HG03095 (cell line): ENCODE measurements around the gene PARK7.

ENCODE experiments used
- ATAC-seq: cut with Tn5 transposase; IDR thresholded peaks from one replicate; pipeline ENCODE4 v1.9.1; 2021; ENCODE audit warnings: moderate library complexity; ENCODE audit not compliant: unreplicated experiment

PARK7 gene

DNA sequence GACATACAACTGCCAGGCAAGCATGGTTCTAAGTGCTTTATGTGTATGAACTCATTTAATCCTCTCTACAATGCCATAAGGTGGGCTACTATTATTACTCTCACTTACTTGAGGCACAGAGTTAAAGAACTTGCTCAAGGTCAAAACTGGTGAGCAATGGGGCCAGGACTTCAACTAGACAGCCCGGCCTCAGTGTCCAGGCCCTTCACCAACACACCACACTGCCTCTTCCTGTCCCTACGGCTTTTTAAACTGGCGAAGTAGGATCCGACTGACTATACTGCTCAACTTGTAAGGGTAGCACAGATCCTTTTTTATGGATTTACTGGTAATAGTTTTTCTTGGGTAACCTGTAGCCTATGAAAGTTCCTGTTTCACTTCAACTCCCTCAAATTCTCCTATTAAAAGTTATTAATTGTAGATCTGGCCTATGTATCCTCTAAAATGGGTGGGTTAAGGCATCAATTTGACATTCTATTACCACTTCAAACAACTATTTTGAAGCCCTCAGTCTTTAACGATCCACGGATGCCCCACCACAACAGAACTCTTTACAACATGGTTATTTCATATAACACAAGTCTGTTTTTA is 60.3 kb downstream of the PARK7 start:
- no peak for ATAC-seq

DNA sequence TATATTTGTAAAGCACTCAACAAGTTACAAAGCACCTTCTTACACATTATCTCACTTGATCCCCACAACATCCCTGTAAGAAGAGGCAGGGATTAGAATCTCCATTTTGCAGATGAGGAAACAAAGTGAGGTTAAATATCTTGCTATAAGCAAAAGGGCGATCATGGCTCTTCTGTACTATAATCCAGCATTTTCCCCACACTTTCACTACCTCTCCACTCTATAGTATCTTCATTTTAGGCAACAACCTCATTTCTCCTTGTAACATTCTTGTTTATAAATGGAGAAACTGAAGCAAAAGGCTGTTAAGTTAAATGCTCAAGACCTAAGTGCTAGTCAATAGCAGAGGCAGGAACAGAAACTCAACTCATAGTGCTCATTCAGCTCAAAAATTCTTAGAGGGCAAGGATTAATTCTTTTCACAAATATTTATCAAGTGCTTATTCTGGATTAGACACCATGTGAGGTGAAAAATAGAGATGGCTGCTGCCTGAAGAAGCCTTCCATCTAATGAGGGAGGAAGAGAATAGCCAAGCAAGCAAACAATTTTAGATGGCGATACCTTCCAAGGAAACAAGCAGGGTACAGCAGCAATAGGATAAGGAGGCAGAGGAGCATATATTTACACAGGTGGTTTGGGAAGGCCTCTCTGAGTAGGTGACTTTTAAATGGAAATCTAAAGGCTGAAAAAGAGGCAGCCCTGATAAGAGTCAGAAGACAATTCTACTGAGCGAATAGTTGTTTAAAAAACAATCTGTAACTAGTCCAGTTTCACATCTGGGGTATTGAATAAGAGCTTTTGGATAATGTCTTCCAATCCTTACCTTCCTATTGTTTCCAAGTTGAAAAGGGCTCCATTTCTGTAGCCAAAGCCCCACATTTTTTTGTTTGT is 61.1 kb downstream of the PARK7 start:
- ATAC-seq, result no peak

DNA sequence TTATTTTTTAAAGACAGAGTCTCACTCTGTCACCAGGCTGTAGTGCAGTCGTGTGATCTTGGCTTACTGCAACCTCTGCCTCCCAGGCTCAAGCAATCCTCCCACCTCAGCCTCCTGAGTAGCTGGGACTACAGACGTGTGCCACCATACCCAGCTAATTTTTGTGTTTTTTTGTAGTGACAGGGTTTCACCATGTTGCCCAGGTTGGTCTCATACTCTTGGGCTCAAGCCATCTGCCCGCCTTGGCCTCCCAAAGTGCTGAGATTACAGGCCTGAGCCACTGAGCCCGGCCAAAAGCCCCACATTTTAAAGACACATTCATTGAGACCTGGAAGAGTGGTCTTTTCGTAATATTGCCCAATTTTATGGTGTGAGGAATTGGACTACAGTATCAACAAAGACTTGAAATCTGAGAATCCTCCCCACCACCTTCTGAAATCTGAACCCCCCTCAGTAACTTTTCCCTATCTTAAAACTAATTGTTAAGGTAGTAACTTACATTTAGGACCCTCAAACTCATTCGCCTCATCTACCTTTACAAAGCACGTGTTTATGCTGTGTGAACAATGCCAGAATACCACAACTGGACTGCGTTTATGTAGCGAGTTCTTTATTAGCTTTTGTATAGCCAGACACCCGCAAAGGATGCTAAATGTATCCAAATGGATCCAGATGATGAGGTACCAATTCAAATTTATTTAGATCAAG is 61.9 kb downstream of the PARK7 start:
- ATAC-seq, result no peak

DNA sequence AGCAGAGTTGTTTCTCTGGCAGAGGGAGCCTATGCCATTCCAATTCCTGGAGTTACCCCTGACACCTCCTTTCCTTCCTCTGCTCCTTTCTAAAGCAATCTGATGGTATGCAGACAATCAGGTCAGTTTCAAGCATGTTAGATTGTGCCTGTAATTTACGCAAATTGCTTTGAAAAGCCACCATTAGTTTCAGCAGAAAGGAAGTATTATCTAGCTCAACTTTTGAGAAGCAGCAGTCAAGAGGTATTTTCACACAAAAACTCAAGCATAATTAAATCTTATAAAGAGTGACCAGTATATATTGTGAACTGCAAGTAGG is 62.4 kb downstream of the PARK7 start:
- ATAC-seq, result no peak

DNA sequence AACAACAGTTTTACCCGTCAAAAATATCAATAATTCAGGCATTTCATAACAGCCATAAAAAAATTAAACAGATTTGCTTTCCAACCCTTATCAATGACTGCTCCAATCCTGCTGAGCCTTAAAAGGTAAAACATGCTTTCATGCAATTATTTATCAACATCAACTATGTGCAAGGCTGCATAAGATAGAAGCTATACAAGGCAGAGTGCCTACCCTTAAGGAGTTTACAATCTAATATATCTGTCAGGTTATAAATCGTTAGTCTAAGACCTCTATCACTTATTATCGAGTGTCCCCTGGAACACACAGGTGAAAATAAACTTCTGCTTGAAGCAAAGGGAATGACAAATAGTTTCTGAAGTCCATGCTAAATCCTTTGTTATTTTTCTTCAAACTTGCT is 62.8 kb downstream of the PARK7 start:
- ATAC-seq, result no peak

DNA sequence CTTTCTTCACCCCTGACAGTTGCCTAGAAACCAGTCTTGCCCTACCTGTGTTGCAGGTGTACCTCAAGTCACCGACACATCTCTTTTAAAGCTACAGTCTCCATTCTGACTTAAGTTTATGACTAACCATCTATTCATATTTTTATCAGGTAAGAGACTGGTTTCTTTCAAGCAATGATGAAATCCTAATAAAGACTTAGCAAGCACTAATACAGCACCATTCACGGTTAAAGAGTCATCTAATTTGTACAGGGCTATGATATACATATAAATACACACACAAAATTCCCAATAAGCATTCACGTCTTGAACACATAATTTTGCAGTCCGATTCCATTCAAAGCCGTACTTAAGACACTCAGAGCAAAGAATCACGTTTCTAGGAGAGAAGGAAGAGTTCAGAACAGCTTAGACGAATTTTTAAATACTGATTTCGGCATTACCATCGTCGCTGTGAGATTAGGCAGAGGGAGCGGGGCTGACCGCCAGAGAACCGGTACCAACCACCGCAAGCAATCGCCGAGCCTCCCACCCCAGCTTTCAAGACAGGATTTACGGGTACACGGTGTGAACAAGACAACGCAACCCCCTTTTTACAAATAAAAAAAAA is 63.7 kb downstream of the PARK7 start:
- no peak for ATAC-seq

DNA sequence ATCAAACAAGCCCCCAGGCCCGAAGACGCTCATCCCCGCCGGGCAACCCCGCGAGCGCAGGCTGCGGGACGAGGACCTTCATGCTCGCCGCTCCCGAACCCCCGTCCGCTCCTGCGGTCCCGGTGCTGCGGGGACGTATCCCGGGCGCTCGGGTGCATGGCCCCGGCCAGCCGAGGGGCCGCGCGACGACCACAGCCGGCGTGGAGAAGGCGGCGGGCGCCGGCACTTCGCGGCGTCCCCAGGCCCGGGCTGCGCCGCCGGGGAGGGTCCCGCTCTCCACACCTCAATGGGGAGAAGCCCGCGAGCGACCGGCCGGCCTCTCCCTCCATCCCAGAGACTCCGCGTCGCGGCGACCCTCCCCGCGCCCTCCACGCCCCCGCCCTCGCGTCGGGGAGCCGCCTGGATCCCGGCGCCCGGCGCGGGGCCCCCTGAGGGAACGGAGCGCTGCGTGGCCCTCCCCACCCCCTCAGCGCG is 64.2 kb downstream of the PARK7 start:
- ATAC-seq, result peak; percentile 22

DNA sequence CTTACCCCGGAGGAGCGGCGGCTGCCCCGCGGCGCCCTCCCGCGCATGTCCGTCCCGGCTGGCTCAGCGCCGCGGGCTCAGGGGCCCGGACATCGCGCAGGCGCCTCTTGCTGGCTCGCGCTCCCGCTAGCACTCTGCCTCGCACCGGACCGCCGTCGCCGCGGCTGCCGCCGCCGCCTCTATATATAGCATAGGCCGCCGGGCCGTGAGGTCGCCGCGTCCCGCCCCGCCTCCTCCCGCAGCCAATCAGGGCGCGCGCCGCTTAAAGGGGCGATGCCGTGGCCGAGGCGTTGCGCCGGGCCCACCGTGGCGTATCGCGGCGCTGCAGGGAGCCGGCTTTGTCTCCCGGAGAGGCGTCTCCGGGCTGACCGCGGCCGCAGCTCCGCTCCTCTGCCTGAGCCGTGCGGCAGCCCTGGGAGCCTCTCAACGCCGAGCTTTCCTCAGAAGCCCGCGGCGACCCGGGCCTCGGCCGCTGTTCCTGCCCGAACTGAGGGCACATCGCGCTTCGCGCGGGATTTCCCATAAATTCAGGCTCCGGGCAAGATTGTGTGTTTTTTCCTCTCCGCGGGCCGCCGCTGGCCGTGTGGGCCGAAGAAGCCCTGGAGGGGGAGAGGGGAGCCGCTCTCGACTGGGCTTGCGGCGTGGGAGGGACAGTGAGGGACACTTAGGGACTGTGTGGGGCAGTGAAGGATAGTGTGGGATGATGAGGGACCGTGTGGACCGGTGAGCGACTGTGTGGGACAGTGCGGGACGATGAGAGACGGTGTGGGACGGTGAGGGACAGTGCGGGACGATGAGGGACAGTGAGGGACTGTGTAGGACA is 64.9 kb downstream of the PARK7 start, which contains the start of gene ERRFI1:
Gene ERRFI1, minus strand, starts transcription at position 157 of the 823 bp plus-strand sequence. CDS start 10,690 bp downstream, outside the sequence.
- ATAC-seq, result peak; percentile 76

DNA sequence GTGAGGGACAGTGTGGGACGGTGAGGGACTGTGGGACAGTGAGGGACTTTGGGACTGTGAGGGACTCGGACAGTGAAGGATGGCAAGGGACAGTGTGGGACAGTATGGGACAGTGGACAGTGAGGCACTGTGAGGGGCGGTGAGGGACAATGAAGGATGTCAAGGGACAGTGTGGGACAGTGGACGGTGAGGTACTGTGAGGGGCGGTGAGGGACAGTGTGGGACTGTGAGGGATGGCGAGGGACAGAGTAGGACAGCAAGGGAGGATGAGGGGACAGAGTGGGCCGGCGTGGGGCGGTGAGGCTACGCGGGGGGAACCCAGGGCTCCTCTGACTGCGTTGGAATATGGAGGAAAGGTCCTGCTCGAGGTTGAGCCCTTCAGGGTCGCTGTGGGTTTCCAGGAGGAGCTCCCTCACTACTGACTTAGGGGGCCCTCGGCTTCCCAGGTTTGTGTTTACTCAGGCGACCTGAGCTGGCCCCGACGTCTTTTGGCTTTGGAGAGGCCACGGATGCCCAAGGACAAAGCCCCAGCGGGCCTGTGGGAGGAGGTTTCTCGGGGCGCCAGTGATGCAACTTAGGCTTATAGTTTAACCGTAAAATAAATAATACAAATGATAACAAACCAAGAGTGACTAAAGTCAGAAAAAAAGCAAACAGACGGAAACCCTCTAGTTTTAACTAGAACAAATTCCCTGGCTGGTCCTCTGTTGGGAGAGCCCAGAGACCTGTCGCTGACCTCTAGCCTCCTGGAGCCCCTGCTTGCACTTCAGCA is 65.7 kb downstream of the PARK7 start:
- no peak for ATAC-seq

DNA sequence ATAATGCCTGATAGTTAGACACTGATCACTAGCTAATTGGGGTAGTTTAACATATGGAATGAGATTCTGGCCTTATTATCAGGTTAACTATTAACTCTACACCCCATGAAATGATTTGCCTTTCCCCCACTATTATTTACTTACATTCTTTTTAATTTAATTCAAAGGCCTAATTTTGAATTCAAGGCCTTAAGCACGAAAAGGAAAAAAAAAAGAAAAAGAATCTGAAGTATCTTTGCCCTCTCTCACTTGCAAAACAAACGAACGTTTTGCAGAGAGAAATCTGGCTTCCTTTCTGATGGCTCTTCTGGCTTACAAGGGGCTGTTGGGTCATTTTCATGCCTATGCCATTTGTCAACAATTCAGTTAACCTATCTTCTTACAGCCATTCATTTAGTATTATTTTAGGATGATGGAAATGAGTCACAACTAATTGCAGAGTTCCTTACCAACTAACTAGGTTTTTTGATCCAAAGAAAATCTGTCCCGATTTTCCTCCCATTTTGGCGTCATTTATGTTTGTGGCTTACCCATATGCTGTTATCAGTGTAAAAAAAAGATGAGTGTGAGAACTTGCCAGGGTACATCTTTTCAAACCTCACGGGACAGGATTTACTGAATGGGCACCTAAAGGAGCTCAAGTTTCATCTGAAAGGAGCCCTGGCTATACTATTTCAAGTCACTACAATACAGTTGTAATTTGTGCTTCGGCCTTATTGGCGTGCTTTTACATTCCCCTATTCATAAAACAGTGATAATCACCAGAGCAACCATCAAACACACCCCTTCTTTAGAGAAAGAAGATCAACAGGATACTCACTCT is 66.4 kb downstream of the PARK7 start:
- ATAC-seq, result no peak

DNA sequence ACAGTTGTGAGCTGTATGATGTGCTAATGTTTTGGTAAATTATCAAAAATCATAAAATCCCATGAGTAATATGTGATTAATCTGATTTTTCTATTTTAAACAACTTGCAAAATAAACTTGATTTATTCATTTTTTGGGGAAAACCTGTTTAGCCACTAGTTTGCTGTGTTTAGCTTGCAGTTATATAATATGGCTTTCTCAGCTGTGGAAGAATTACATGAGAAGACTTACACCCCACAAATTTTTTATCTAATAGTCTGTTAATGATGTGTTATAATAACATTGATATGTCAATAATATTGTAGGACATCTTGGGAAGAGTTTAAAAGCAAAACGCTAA is 67.0 kb downstream of the PARK7 start:
- ATAC-seq, result no peak

DNA sequence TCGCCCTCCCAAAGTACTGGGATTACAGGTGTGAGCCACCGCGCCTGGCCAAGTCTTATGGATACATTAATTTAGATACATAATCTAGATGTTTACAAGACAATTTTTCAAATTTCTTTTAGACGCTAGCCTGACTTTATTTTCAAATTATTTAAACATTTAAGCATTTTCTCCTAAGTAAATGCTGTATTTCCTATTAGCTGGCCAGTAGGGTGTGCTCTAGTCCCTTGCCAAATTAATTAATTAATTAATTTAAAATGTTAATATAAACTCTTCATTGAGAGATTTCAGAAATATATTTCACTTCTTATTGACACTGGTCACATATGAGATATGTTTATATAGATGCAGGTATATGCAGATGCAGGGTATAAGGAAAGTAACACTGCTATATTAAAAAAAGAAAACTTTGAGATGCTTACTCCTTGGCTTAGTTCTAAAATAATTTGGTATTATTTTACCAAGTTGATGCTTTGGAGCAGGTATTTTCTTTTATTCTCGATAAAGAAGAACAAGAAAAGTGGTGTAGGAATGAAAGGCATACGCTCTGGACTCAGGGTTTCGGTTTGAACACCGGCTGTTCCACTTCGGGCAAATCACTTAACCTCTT is 69.8 kb downstream of the PARK7 start:
- no peak for ATAC-seq

DNA sequence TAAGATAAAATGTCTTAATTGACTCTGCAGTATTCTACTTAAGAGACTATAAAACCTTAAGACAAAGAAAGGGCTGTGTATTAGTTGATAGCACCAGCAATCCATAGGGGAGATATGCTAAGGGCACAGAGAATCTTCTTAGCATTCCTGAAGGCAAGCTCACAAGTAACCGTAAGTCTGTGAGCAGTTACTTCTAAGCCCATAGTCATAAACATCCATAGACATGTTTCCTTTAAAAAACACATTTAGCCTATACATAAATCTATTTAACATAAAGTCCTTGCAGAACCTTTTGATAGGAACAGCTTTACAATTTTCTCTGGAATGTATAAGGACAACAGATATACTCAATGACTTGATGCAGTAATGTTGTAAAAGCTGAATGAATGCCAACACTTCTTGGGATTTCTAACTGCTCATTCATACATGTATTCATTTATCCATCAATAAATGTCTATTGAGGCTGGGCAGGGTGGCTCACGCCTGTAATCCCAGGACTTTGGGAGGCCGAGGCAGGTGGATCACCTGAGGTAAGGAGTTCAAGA is 70.9 kb downstream of the PARK7 start:
- no peak for ATAC-seq

DNA sequence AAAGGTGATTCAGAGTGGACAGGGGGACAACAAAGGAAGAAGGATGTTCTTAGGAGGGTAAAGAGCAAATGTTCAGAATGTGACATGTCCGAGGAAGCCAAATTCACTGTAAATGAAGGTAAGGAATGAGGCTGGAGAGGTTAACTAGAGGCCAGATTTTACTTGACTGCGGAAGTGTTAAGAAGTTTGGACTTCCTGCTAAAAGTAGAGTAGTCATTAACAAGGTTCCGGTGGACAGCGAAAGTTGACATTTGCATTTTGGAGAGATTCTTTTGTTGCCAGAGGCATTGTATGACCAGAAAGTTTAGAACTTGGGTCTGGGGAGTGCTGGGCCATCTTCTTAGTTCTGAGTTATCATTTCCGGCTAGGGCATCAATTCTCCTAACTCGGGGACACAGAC is 71.8 kb downstream of the PARK7 start:
- ATAC-seq, result no peak
